ENCODE data around the gene SUSD2.
"Not testable (repeated sequence)": the region's sequence is repeated elsewhere in the genome, so short reads cannot be mapped to it uniquely, and the experiment has no call there.

The SUSD2 gene

DNA sequence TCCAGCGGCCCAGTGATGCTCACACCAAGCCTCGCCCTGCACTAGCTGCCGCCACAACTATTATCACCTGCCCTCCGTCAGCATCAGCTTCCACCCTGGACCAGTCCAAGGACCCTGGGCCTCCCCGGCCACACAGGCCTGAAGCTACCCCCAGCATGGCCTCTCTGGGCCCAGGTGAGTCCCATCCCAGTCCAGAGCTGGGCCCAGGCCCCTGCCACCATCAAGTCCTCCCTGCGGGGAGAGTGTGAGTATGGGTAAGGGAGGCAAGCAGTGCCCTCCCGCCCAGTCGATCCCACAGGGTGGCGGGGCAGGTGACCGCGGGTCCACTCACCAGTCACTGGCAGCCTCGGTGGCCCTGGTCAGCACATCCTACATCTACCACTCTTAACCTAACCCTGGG is 9.5 kb upstream of the SUSD2 start:
- DNase-seq (ENCODE audit: low read depth in 2 of 2, low spot score in 1 of 2) = no peak

DNA sequence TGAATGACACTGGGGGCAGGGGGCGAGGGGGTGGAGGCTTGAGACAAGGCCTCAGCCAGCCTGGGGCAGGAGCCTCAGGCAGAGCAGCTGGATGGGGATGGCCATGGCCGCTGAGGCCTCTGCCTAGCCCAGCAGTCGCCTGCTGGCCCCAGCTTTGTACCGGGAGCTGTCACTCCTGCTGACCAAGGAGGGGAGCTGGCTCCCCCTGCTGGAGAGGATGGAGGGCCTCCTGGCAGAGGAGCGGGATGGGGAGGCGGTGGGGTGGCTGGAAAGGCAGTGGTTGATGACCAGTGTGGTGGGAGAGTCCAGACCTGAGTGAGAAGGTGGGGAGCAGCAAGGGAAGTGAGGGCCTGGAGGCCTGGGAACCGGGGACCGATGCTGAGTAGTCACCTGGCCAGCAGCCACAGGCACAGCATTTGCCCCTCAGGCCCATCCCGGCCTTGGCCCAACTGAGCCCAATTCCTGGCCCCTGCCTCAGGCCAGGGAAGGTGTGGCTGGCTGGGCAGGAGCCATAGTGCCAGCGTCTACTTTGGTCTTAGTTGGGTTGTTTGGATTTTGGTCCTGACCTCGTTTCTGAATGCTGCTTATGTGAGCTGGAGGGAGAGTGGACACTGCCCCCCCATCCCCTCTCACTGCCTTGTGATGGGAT is 6.0 kb upstream of the SUSD2 start:
- peak in 1 of 2 donors; percentile 57 for DNase-seq (ENCODE audit: low read depth in 2 of 2, low spot score in 1 of 2)

DNA sequence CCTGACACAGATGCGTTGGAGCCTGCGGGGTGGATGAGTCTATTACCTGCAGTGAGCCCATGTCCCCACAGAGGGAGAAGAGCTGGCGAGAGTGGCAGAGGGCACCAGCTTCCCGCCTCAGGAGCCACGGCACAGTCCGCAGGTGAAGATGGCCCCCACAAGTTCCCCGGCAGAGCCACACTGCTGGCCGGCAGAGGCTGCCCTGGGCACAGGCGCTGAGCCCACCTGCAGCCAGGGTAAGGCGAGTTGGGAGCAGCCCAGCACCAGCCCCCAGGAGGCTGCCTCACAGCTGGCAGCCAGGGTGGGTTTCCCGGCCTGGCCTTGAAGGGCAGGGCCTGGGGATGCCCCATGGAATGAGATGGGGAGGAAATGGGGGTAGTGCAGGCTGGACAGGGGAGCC is 5.2 kb upstream of the SUSD2 start:
- DNase-seq (ENCODE audit: low read depth in 2 of 2, low spot score in 1 of 2) = no peak

DNA sequence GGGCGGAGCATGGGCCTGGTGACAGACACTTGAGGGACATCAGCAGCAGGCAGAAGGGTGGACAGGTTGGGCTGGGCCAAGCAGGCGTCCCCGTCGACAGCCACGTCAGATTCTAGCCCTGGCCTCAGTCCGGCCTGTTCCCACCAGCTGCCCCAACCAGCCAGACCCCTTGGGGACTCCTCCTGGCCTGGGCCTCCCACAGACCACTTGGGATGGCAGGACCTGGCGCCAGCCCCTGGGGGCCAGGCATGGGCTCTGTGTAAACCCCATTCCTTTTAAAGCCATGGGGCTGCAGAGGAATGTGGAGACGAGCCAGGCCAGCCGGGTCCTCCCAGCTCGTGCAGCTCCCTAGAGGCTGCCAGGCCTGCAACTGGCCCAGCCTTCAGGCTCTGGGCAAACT is 4.7 kb upstream of the SUSD2 start:
- no peak for DNase-seq (ENCODE audit: low read depth in 2 of 2, low spot score in 1 of 2)

DNA sequence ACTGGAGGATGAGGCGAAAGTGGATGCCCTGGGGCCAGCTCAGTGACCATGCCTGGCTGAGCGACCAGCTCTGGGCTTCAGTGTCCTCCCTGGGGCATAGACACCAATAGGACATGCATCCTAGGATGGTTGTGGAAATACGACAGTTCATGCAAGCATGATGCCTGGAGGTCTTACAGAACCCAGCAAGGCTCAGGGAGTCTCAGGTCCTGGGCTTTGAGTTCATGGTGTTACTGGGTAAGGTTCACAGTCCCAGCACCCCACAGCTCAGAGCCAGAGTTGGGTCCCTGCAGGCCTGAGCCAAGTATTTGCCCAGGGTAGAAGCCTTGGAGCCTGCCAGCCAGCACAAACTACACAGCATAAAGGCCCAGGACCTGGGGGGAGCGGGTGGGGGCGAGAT is 4.2 kb upstream of the SUSD2 start:
- no peak for DNase-seq (ENCODE audit: low read depth in 2 of 2, low spot score in 1 of 2)

DNA sequence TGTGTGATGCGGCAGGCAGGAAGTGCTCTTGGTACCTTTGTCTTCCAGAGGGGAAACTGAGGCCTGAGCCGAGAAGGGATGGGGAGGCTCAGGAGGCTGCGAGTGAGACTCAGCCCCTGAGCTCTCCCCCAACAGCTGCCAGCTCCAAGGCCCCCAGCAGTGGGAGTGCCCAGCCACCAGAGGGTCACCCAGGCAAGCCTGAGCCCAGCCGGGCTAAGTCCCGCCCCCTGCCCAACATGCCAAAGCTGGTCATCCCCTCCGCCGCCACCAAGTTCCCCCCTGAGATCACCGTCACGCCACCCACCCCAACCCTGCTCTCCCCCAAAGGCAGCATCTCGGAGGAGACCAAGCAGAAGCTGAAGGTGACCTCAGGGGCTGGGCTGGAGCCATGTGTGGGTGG is 3.8 kb upstream of the SUSD2 start:
- no peak for DNase-seq (ENCODE audit: low read depth in 2 of 2, low spot score in 1 of 2)

DNA sequence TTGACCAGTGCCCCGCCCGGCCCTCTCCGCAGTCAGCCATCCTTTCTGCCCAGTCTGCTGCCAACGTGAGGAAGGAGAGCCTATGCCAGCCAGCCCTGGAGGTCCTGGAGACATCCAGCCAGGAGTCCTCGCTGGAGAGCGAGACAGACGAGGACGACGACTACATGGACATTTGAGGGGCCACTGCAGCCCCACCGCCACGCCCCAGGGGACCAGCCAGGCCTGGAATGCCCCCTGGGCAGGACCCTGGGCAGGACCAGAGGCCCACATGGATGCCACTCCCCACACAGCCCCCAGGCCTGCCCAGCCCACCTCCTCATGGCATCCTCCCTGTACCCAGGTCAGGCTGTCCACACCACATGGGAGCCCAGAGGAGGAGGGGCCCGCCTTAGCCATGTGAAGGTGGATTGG is 3.3 kb upstream of the SUSD2 start:
- no peak for DNase-seq (ENCODE audit: low read depth in 2 of 2, low spot score in 1 of 2)

DNA sequence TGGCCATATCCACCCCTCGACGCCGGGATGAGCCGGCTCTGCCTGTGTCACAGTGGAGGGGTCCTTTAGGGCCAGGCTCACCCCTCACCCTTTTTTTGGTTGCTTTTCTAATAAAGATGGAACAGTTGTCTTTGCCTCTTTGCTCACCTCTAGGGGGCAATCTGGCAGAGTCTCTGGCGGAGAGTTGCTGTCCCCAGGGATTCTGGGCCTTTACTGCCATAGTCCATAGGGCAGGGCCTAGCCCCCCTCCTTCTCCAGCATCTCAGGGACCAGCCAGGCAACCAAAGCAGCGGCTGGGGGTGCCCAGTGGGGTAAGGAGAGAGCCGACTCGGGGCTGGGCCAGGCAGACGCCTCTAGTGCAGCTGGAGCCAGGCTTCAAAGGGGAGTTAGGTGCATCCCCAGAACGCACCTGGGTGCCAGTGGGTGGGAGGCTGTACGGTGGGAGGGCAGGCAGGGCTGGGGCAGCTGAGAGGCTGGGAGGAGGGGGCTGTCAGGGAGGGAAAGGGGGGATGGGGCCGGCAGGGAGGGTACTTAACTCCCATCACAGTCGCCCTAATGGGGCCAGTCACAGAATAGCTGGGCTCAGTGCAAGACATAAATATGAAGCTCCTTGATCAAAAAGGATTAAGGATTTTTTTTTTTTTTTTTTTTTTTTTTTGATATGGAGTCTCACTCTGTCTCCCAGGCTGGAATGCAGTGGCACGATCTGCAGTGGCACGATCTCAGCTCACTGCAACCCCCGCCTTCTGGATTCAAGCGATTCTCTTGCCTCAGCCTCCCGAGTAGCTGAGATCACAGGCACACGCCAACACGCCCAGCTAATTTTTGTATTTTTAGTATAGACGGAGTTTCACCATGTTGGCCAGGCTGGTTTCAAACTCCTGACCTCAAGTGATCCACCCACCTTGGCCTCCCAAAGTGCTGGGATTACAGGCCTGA is 2.5 kb upstream of the SUSD2 start:
- no peak for DNase-seq (ENCODE audit: low read depth in 2 of 2, low spot score in 1 of 2)

DNA sequence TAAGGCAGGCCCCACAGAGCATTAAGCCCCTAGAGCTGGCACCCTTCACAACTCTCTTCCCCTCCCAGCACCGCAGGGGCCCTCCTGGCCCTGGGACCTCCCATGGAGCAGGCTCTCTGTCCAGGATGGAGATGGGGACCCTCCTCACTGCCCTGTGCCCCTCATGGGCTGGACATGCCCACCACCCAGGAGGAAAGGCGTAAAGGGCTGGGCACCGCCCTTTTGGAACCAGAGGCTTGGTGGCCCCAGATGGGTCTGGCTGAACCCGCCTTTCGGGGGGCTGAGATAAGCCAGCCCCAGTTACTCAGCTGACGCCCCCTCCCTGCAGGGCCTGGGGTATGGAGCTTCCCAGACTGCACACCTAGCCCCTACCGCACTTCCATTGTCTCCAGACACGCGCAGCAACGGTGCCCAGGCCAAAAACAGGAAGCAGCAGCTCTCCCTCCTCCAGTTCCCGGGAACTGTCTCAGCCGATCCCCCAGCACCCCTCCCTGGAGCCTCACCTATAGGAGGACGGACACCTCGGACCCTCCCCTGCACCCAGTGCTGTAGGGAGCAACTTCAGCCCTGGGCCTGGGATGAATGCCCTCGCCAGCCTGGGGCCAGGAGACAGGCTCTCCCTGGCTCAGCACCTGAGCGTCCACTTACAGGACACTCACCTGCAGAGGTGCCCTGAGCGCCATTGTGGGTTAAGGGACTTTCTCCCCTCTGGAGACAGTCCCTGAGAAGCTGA is 1.6 kb upstream of the SUSD2 start:
- DNase-seq (ENCODE audit: low read depth in 2 of 2, low spot score in 1 of 2) = no peak

DNA sequence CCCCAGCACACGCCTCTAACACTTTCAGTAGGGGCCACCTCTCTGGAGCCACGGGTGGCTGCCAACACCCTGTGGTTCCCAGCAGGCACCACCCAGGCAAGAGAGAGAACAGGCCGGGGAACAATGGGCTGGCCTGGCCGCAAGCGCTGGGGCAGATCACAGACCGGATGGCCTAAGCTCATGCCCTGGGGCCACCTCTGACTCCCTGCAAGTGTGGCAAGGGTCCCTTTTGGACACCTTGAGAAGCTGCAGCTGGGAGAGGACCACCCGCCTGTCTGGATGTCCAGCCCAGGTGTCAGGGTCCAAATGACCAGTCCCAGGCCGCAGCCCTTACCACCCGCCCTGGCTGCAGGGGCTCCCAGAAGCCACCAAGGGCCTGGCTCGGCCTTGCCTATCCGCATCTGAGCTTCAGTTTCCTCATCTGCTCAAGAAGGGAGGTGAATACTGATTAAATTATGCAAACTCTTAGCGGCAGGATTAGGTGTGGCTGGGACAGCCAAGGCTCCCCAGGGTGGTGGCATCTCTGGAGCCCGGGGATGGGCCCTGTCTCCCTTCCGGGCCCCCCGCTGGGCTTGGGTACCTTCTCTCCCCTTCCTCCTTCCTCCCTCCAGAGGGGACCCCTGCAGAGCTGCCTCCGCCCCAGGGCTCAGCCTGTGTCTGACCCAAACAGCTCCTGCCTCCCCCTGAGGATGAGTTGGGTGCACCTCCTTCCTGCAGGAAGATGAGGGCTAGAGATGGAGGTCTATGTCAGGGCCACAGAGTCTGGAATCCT is 785 bp upstream of the SUSD2 start:
- no peak for DNase-seq (ENCODE audit: low read depth in 2 of 2, low spot score in 1 of 2)

DNA sequence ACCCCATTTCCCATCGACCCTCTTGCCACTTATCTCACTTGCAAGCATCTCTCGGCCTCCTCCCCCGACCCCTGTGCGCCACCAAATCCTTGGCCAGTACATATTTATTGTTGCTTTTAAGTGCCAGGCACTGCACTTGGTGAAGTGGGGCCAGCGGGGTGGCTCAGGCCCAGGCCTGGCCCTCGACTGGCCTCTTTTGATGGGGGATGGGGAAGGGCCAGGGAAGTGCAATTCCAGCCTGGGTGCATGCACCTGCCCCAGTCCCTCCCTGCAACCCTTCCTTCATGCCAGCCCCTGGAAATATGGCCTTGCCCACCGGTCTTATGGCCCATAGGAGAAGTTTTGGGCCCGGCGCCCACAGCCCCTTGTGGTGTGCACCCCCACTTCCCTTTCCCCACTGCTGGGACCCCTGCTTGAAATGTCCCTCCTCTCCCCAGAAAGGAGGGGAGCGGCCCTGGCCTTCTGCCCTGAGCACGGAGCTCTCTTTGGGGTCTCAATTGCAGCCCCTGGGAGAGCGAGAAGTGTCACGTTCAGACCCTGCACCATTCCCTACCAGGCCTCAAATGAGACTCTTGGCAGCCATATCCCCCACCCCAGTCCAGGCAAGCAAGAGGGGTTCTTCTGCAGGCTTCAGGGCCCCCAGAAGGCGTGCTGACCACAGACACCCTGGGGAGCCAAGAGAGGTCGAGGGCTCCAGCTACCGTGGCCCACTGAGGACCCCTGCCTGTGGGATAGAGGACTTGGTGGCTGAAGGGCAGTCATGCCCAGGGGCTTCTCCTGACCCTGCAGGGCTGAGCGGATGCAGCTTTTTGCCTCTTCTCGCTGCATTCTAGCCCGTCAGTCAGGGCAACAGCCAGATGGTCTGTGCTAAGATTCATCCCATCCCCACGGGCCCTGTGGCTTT is 961 bp downstream of the SUSD2 start:
- DNase-seq (ENCODE audit: low read depth in 2 of 2, low spot score in 1 of 2) = no peak

DNA sequence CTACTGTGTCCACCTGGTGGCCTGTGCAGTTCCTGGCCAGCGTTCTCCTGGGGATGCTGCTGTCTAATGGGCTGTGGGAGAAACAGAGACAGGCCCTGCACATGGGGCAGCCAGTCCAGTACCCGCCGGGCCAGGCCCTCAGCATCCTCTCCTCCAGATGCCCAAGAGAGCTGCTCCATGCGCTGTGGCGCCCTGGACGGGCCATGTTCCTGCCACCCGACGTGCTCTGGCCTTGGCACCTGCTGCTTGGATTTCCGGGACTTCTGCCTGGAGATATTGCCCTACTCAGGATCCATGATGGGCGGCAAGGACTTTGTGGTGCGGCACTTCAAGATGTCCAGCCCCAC is 1.6 kb downstream of the SUSD2 start:
- not testable (repeated sequence) for DNase-seq (ENCODE audit: low read depth in 2 of 2, low spot score in 1 of 2)

DNA sequence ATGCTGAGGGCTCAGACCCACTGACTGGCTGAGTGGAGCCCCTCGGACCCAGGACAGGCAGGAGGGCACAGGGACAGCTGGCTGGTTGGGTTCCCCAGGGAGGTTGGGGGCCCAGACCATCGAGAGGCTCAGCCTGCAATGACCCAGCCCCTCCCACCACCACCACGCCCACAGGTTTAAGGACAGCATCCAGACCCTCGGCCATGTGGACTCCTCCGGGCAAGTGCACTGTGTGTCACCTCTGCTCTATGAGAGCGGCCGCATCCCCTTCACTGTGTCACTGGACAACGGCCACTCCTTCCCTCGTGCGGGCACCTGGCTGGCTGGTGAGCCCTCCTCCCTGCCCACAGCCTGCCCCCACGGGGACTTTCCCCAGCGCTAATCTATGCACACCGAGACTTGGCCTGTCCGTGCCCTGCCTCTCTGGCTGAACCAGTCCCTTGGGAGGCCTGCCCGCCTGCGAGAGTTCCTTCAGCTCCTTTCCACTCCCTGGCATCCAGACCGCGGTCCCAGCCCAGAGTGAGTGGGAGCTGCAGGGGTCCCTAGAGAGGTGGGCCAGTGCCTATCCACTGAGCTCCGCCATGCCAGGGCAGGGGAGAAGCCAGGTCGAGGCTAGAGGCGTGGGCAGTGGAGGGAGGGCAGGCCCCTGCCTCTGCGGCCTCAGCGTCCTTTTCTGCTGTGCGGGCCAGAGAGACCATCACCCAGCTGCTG is 2.2 kb downstream of the SUSD2 start:
- DNase-seq (ENCODE audit: low read depth in 2 of 2, low spot score in 1 of 2) = no peak

DNA sequence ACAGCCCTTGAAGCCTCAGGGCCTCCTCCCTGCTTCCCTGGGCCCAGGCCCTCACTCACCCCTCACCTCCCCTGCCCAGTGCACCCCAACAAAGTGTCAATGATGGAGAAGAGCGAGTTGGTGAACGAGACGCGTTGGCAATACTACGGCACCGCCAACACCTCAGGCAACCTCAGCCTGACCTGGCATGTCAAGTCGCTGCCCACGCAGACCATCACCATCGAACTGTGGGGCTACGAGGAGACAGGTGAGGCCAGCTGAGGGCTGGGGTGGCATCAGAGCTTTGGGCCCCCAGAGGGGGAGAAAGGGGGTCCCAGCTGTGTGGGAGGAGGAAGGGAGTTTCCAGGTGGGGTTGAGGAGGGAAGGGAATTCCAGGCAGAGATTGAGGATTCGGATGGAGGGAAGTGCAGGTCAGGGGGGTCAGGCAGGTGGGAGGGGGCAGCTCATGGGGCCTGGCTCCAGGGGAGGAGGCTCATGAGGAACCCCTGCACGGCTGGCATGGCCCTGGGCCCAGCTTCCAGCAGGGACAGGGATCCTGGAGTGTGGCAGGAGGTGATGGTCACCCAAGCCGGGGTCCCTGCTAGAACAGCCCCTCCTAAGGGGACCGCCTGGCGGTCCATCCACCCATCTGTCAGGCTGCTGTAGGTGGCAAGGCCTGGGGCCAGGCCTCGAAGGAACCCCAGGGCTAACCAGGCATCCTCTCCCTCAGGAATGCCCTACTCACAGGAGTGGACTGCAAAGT is 2.9 kb downstream of the SUSD2 start:
- no peak for DNase-seq (ENCODE audit: low read depth in 2 of 2, low spot score in 1 of 2)

DNA sequence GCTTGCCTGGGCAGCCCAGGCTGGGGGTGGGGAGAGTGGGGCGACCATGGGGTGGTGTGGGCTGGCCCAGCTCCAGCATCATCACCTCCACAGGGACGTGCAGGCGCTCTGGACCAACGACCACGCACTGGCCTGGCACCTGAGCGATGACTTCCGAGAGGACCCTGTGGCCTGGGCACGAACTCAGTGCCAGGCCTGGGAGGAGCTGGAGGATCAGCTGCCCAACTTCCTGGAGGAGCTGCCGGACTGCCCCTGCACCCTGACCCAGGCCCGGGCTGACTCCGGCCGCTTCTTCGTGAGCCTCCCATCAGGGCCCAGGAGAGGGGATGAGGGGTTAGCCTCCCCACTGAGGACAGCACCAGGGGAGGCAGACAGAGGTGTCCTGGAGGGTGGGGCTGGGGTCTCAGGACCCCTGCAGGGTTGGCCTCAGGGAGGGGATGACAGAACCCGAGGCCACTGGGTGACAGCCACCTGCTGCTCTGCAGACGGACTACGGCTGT is 3.8 kb downstream of the SUSD2 start:
- no peak for DNase-seq (ENCODE audit: low read depth in 2 of 2, low spot score in 1 of 2)

DNA sequence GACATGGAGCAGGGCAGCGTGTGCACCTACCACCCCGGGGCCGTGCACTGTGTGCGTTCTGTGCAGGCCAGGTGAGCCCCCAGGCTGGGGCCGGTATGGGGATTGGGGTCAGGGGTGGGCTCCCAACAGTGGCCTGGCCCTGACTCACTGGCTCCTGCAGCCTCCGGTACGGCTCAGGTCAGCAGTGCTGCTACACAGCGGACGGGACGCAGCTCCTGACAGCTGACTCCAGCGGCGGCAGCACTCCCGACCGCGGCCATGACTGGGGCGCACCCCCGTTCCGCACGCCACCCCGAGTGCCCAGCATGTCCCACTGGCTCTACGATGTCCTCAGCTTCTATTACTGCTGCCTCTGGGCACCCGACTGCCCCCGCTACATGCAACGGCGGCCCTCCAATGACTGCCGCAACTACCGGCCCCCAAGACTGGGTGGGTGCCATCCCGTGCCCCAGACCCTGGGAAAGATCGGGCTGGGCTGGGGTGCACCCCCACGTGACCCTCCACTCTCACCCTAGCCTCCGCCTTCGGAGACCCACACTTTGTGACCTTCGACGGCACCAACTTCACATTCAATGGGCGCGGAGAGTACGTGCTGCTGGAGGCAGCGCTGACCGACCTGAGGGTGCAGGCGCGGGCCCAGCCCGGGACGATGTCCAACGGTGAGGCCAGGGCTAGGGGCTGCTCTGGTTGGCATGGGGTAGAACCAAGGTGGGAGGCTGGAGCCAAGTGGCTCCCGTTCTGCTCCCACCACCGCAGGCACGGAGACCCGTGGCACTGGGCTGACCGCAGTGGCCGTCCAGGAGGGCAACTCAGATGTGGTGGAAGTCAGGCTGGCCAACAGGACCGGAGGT is 4.4 kb downstream of the SUSD2 start:
- DNase-seq (ENCODE audit: low read depth in 2 of 2, low spot score in 1 of 2) = no peak

DNA sequence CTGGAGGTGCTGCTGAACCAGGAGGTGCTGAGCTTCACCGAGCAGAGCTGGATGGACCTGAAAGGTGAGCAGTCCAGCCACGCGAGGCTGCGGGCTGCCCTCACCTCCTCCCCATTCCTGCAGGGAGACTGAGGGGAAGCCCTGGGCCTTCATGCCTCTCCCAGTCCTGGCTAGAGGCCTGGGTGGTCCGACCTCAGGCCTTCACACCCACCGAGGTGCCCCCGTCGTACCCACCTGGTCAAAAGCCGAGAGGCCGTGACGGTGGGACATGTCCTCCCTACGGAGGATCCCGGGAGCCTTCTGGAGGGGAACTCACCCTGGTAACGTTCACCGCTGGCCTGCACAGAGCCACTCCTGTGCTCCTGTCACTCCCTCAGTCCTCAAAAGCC is 5.1 kb downstream of the SUSD2 start:
- DNase-seq (ENCODE audit: low read depth in 2 of 2, low spot score in 1 of 2) = no peak
